HG03378 (cell line): Measurements from ENCODE around the gene NCOR1.
"Not testable (repeated sequence)": the region's sequence is repeated elsewhere in the genome, so short reads cannot be mapped to it uniquely, and the experiment has no call there.

Experiments
- ATAC-seq: cut with Tn5 transposase; IDR thresholded peaks from one replicate; pipeline ENCODE4 v1.9.1; 2021; ENCODE audit warnings: mild to moderate bottlenecking, moderate library complexity; ENCODE audit not compliant: unreplicated experiment

Gene NCOR1

DNA sequence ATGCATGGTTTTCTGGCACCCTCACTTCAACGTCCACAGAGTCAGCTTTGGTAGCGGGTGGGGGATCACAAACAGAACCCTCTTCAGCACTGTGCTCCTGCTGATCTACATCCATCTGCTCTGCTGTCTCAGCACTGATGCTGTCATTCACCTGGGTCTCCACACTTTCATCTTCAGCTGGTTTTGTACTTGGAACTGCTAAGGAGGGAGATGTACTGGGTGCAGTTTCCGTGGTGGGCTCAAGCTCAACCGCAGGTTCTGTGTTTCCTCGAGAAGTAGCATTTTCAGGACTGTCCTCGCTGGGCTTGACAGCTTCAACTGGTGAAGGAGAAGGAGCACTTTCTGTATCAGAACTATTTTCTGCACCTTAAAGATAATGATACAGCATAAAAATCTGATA lies 113.9 kb downstream of the NCOR1 start:
- no peak for ATAC-seq

DNA sequence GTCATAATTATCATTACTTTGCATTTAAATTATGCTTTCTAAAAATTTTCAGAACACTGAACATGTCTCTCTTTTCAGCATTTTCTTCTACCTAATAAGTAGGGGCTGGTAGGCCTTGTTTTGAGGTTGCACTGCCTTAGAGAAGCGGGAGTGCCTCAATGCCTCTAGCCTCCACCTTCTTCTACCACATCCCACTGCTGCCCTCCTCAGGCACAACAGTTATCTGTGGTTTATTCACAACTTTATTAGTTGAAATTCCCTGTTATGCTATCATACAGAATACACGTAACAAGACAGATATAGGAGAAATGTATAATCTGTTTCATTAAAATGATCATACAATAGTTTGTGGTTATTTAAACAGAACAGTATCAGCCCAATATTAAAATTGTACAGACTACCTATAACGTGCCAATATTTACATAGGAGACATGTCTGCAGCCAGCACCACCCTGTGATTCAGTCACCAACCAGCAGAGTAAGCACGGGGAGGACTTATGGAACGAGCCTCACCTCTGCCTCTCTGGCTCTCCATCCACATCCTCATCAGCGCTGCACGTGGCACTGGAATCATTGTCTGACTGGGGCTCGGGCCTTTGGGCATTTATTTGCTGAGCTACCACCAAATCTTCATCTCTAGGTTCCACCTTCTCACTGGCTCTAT lies 114.5 kb downstream of the NCOR1 start:
- no peak for ATAC-seq

DNA sequence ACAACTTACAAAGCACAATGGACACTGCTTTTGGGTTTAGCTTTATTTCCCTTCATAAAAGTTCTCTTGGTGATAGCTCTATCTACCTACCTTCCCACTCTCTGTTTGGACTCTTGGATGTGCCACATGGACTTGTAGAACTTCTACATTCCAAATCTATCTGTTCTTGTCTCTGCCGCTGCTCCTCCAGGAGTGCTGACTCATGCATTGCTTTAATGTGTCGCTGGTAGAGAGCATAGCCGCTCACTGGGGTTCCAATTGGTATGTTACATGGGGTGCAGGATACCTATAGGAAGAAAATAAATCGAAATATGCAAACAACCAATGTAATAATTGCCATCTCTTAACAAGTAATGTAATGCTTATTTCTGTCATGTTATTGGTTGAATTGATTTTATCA lies 123.6 kb downstream of the NCOR1 start:
- ATAC-seq: no peak

- no peak for ATAC-seq
Observed at GRCh38 chr17:16086957-16087356, 128.4 kb downstream of the NCOR1 start.

DNA sequence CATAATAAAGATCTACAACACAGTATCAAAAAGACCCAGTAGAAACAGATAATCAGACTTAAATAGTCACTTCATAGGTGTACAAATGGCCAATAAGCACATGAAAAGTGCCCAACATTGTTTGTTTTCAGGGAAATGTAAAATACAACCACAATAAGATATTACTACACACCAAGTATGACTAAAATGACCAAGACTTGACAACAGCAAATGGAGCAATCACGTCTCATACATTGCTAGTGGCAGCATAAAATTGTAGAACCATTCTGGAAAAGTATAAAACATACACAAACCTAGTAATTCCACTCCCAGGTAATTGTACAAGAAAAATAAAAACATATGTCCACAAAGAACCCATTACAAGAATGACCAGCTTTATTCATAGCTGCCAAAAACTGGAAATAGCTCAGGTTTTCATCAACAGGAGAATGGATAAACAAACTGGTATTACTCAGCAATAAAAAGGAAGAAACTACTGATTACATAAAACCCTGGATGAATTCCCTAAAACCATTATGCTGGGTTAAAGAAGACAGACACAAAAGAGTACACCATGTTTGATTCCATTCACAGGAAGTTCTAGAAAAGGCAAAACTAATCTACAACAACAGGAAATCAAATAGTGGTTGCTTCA lies 130.2 kb downstream of the NCOR1 start:
- ATAC-seq: no peak

DNA sequence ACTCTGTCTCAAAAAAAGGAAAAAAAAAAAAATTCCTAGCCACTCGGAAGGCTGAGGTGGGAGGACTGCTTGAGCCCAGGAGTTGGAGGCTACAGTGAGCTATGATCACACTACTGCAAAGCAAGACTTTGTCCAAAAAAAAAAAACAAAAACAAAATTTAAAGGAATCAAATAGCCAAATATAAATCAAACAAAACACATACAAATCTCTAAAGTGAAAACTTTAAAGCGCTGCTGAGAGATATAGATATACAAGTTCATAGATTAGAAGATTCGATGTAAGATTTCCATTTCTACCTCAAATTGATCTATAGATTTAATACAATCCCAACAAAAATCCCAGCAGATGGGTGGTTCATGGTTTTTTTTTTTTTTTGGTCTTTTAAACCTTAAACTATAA lies 132.1 kb downstream of the NCOR1 start:
- ATAC-seq: no peak

DNA sequence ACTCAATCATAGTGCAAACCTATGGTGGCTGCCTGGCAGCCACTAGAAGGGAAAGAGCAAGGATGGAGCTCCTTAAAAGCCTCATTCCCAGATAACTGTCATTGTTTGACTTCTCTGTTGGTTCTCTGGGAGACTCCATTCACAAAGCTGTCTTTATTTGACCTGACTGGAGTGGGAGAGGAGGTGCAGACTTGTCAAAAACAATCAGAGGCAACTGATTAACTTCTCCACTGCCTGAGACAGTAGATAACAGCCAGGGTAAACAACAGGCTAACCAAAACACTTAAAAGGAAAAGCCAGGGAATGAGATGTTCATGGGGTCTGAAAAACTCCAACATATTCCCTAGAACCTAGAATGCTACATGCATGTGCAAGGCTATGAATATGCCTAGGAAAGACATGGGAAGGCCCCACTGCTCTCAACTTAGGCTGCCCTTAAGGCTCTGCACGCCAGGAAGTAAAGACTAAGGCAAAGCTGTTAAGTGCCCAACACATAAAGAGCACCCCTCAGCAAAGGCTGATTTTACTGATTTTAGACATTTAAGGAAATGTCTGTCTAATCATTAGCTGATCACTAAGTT lies 133.7 kb downstream of the NCOR1 start:
- ATAC-seq: no peak

- ATAC-seq: no peak
Observed at GRCh38 chr17:16080366-16080765, 135.0 kb downstream of the NCOR1 start.

DNA sequence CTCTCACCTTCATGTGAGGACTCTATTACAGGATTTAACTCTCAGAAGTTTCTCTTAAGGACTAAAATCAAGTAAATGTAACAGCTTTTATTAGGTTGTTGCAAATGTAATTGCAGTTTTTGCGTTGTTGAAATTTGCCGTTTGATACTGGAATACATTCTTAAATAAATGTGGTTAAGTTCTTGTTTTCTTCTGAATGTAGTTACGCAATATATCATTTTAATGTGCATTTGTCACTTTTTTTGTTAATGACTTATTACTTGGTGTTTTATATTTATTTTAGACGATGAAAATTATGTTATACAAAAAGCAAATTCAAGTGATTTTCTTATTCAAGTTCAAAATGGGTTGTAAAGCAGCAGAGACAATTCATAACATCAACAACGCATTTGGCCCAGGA lies 139.4 kb downstream of the NCOR1 start:
- ATAC-seq: no peak

DNA sequence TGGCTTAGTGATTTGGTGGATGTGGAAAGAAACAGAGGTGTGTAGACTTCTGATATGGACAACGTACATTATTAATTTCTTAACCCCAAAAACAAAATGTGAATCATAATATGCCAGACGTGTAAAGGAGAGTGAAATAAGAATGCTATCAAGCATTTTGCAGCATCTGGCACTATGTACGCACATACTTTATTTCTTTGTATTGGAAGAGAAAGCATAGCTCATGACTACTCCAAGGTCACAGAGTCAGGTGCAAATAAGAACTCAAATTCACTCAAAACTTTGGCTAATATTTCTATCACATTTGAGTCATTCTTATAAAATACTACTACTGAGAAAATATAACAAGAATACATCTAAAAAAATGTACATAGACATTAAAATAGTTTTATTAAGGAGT lies 140.9 kb downstream of the NCOR1 start:
- ATAC-seq: no peak

GRCh38 chr17:16073845-16074244 lies 141.5 kb downstream of the NCOR1 start:
- ATAC-seq: no peak

DNA sequence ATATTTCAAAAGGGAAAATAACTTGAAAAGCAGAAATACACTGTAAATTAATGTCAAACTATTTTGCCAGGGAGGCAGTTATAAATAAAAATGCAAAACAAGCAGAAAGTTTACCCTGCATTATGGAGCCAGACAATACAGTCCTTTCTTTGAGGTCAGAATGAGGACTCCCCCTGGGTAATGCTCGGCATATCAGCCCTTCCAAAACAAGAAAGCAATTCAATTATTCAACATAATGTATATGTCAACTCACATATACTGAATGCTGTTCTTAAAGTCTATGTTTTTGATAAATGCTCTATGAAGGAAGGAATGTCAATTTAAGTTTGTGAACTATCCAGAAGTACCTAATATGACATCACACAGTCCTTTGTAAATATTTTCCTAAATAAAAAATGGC lies 143.3 kb downstream of the NCOR1 start:
- no peak for ATAC-seq

- no peak for ATAC-seq
Observed at GRCh38 chr17:16068323-16068722, 147.0 kb downstream of the NCOR1 start.

GRCh38 chr17:16066125-16066524 lies 149.2 kb downstream of the NCOR1 start:
- ATAC-seq: no peak

DNA sequence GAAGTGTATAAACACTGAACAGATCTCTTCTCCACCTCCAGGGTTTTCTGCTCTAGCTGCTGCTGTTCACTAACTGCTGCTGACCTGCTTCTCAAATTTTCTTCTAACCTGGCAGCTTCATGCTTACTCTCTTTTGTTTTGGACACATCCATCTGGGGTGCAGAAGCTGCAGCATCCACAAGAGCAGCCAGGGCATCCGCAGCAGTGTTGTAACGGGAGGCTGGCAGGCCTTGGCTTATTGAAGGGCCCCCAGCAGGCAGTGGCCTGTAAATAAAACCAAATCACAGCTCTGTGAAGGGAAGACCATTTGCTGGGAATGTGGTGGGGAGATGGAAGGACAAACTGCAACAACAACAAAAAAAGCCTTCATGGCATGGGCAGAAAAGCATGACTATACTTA lies 153.7 kb downstream of the NCOR1 start:
- ATAC-seq: no peak

- not testable (repeated sequence) for ATAC-seq
Observed at GRCh38 chr17:16055139-16055538, 160.2 kb downstream of the NCOR1 start.

- no peak for ATAC-seq
Observed at GRCh38 chr17:16052486-16052885, 162.8 kb downstream of the NCOR1 start.

GRCh38 chr17:16050844-16051243 lies 164.5 kb downstream of the NCOR1 start:
- ATAC-seq: no peak

- no peak for ATAC-seq
Observed at GRCh38 chr17:16048811-16049449, 166.4 kb downstream of the NCOR1 start.

- no peak for ATAC-seq
Observed at GRCh38 chr17:16046966-16047365, 168.4 kb downstream of the NCOR1 start.

GRCh38 chr17:16044487-16044886 lies 170.8 kb downstream of the NCOR1 start:
- no peak for ATAC-seq

DNA sequence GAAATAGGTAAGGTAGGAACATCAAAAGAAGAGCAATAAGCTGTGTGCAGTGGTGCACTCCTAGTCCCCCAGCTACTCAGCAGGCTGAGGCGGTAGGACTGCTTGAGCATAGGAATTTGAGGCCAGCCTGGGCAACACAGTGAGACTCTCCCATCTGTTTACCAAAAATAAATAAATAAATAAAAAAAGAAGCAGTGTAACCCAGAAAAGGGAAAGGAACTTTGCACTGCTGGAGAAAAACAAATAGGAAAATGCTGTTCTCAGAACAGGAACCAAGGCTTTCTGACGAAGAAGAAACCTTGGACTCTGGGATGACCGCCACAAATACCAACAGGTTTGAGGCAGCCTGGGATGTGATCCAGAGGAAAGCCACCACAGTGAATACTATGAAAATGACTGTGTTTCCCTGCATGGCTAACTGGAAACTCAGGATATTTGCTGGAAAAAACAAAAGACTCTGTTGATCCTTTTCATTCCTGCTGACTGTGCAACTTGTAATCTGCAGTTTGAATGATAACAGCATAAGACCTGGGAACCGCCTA lies 174.6 kb downstream of the NCOR1 start:
- ATAC-seq: no peak
